ENCODE results near the gene ARHGEF19.

Gene ARHGEF19

DNA sequence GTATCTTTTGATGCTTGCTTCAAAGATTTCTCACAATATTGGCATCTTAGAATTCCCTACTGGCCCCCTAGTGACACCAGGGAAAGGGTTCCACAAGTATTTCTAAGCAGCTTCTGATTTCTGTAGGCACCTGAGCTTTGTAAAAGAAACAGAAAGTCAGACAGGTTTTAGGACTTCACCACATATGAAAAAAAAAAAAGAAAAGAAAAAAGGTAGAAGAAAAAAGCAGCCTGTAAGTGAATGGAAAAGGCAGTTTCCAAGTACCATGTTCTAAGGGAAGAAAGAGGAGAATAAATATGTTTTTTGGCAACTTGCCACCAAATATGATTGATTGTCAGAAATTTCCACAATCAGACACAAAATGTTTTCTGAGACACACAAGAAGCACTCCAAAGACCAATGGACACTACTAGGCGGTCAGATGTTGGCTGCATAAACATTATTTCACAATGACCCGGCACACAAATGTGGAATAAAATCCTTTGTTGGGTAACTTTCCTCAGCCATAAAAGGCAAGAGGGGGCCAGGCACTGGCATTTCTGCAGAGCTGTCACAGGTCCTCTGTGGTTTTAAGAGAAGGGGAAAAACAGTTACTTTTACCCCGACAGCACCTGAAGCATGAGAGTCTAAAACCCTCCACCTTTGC, 37.3 kb upstream of the ARHGEF19 start:
- Histone ChIP-seq H3K18ac (ENCODE audit: low read length) (no peak overlapping the region), H3K23ac (ENCODE audit: low read depth, low read length, poor library complexity) (no peak overlapping the region), H2BK12ac (ENCODE audit: low read length) (no peak overlapping the region), H3K9me3 (replicated peaks in 1 of 2; ENCODE audit: control insufficient read depth in 2 of 2, insufficient read depth in 1 of 2, low read depth in 1 of 2, low read length in 2 of 2) (no peaks in the 10 kb centered on the region), H4K8ac (ENCODE audit: low read depth, low read length) (no peak overlapping the region), H2AK5ac (ENCODE audit: low read depth, low read length) (no peak overlapping the region), H3K4me2 (ENCODE audit: insufficient read depth, low read length, poor library complexity, severe bottlenecking) (no peak overlapping the region), H3K36me3 (replicated peaks in 1 of 2; ENCODE audit: control insufficient read depth in 2 of 2, insufficient read depth in 2 of 2, low read length in 2 of 2) (peaks cover 21 to 88% of the 10 kb centered on the region in 2 donors), H2BK15ac (ENCODE audit: low read length) (no peak overlapping the region), H3K4me3 (ENCODE audit: low read length in 2 of 2) (no peak overlapping the region), H2AFZ (ENCODE audit: low read length) (no peak overlapping the region), H3K14ac (ENCODE audit: low read length) (no peak overlapping the region), H2BK5ac (ENCODE audit: low read length) (no peak overlapping the region), H3K27ac (replicated peaks; ENCODE audit: low read length) (no peak overlapping the region), H3K4me1 (ENCODE audit: control insufficient read depth in 2 of 2, insufficient read depth in 1 of 2, low read depth in 1 of 2, low read length in 2 of 2) (no peaks in the 10 kb centered on the region), H3K4ac (ENCODE audit: low read length) (no peak overlapping the region), H2BK120ac (ENCODE audit: low read depth, low read length) (no peak overlapping the region), H4K91ac (ENCODE audit: low read depth, low read length, poor library complexity) (no peak overlapping the region), H3K27me3 (ENCODE audit: control insufficient read depth in 3 of 3, insufficient read depth in 3 of 3, low read depth in 1 of 3, low read length in 3 of 3) (no peaks in the 10 kb centered on the region), H3K9ac (ENCODE audit: low read depth, low read length, poor library complexity) (no peak overlapping the region), H3K79me1 (ENCODE audit: low read depth, low read length) (no peaks in the 10 kb centered on the region)
- no peak for DNase-seq (ENCODE audit: low spot score)
- WGBS, 2 donors (ENCODE audit: extremely low coverage in 2 of 2, insufficient read length in 2 of 2, insufficient replicate concordance in 1 of 2): no CpG with 5 or more reads among the region's 3 CpGs

GRCh38 chr1:16248603-16249516, 36.4 kb upstream of the ARHGEF19 start:
- Histone ChIP-seq H3K9ac (ENCODE audit: low read depth, low read length, poor library complexity) (no peak overlapping the region), H3K18ac (ENCODE audit: low read length) (no peak overlapping the region), H3K4ac (ENCODE audit: low read length) (no peak overlapping the region), H3K27ac (replicated peaks; ENCODE audit: low read length) (no peak overlapping the region), H2BK12ac (ENCODE audit: low read length) (no peak overlapping the region), H2AK5ac (ENCODE audit: low read depth, low read length) (no peak overlapping the region), H3K9me3 (replicated peaks in 1 of 2; ENCODE audit: control insufficient read depth in 2 of 2, insufficient read depth in 1 of 2, low read depth in 1 of 2, low read length in 2 of 2) (no peaks in the 10 kb centered on the region), H2BK15ac (ENCODE audit: low read length) (no peak overlapping the region), H2BK5ac (ENCODE audit: low read length) (no peak overlapping the region), H4K91ac (ENCODE audit: low read depth, low read length, poor library complexity) (no peak overlapping the region), H3K14ac (ENCODE audit: low read length) (no peak overlapping the region), H3K36me3 (replicated peaks in 1 of 2; ENCODE audit: control insufficient read depth in 2 of 2, insufficient read depth in 2 of 2, low read length in 2 of 2) (peaks cover 19 to 79% of the 10 kb centered on the region in 2 donors), H2AFZ (ENCODE audit: low read length) (no peak overlapping the region), H2BK120ac (ENCODE audit: low read depth, low read length) (no peak overlapping the region), H3K79me1 (ENCODE audit: low read depth, low read length) (no peaks in the 10 kb centered on the region), H3K27me3 (ENCODE audit: control insufficient read depth in 3 of 3, insufficient read depth in 3 of 3, low read depth in 1 of 3, low read length in 3 of 3) (no peaks in the 10 kb centered on the region), H3K4me2 (ENCODE audit: insufficient read depth, low read length, poor library complexity, severe bottlenecking) (no peak overlapping the region), H3K4me3 (ENCODE audit: low read length in 2 of 2) (no peak overlapping the region), H3K23ac (ENCODE audit: low read depth, low read length, poor library complexity) (no peak overlapping the region), H3K4me1 (ENCODE audit: control insufficient read depth in 2 of 2, insufficient read depth in 1 of 2, low read depth in 1 of 2, low read length in 2 of 2) (peaks cover 3% of the 10 kb centered on the region in 2 donors), H4K8ac (ENCODE audit: low read depth, low read length) (no peak overlapping the region)
- WGBS, 2 donors (ENCODE audit: extremely low coverage in 2 of 2, insufficient read length in 2 of 2, insufficient replicate concordance in 1 of 2): no CpG with 5 or more reads among the region's 7 CpGs
- no peak for DNase-seq (ENCODE audit: low spot score)

- H2AFZ ChIP-seq (ENCODE audit: low read length): no peak overlapping the region
- H3K9me3 ChIP-seq (replicated peaks in 1 of 2; ENCODE audit: control insufficient read depth in 2 of 2, insufficient read depth in 1 of 2, low read depth in 1 of 2, low read length in 2 of 2): no peaks in the 10 kb centered on the region
- H4K8ac ChIP-seq (ENCODE audit: low read depth, low read length): no peak overlapping the region
- peaks cover 19 to 72% of the 10 kb centered on the region in 2 donors for H3K36me3 ChIP-seq (replicated peaks in 1 of 2; ENCODE audit: control insufficient read depth in 2 of 2, insufficient read depth in 2 of 2, low read length in 2 of 2)
- no peak overlapping the region for H2AK5ac ChIP-seq (ENCODE audit: low read depth, low read length)
- no peak overlapping the region for H4K91ac ChIP-seq (ENCODE audit: low read depth, low read length, poor library complexity)
- no peak overlapping the region for H3K14ac ChIP-seq (ENCODE audit: low read length)
- no peaks in the 10 kb centered on the region for H3K27me3 ChIP-seq (ENCODE audit: control insufficient read depth in 3 of 3, insufficient read depth in 3 of 3, low read depth in 1 of 3, low read length in 3 of 3)
- H3K4ac ChIP-seq (ENCODE audit: low read length): no peak overlapping the region
- H3K4me1 ChIP-seq (ENCODE audit: control insufficient read depth in 2 of 2, insufficient read depth in 1 of 2, low read depth in 1 of 2, low read length in 2 of 2): peaks cover 3 to 5% of the 10 kb centered on the region in 2 donors
- H3K27ac ChIP-seq (replicated peaks; ENCODE audit: low read length): no peak overlapping the region
- no peak overlapping the region for H2BK12ac ChIP-seq (ENCODE audit: low read length)
- no peak for DNase-seq (ENCODE audit: low spot score)
- no peak overlapping the region for H2BK5ac ChIP-seq (ENCODE audit: low read length)
- H2BK120ac ChIP-seq (ENCODE audit: low read depth, low read length): no peak overlapping the region
- H3K79me1 ChIP-seq (ENCODE audit: low read depth, low read length): no peaks in the 10 kb centered on the region
- H3K23ac ChIP-seq (ENCODE audit: low read depth, low read length, poor library complexity): no peak overlapping the region
- H3K9ac ChIP-seq (ENCODE audit: low read depth, low read length, poor library complexity): no peak overlapping the region
- H3K4me2 ChIP-seq (ENCODE audit: insufficient read depth, low read length, poor library complexity, severe bottlenecking): no peak overlapping the region
- no CpG with 5 or more reads among the region's 8 CpGs for WGBS, 2 donors (ENCODE audit: extremely low coverage in 2 of 2, insufficient read length in 2 of 2, insufficient replicate concordance in 1 of 2)
- H3K4me3 ChIP-seq (ENCODE audit: low read length in 2 of 2): no peak overlapping the region
- no peak overlapping the region for H2BK15ac ChIP-seq (ENCODE audit: low read length)
- no peak overlapping the region for H3K18ac ChIP-seq (ENCODE audit: low read length)
Measured at GRCh38 chr1:16248007-16248436, 35.6 kb upstream of the ARHGEF19 start.

- Histone ChIP-seq H3K79me1 (ENCODE audit: low read depth, low read length) (no peaks in the 10 kb centered on the region), H2BK5ac (ENCODE audit: low read length) (no peak overlapping the region), H3K4me3 (ENCODE audit: low read length in 2 of 2) (no peak overlapping the region), H4K91ac (ENCODE audit: low read depth, low read length, poor library complexity) (no peak overlapping the region), H4K8ac (ENCODE audit: low read depth, low read length) (no peak overlapping the region), H3K27me3 (ENCODE audit: control insufficient read depth in 3 of 3, insufficient read depth in 3 of 3, low read depth in 1 of 3, low read length in 3 of 3) (no peaks in the 10 kb centered on the region), H3K9ac (ENCODE audit: low read depth, low read length, poor library complexity) (no peak overlapping the region), H3K36me3 (replicated peaks in 1 of 2; ENCODE audit: control insufficient read depth in 2 of 2, insufficient read depth in 2 of 2, low read length in 2 of 2) (peaks cover 19 to 66% of the 10 kb centered on the region in 2 donors), H3K18ac (ENCODE audit: low read length) (no peak overlapping the region), H2BK120ac (ENCODE audit: low read depth, low read length) (no peak overlapping the region), H3K4me2 (ENCODE audit: insufficient read depth, low read length, poor library complexity, severe bottlenecking) (no peak overlapping the region), H3K4ac (ENCODE audit: low read length) (no peak overlapping the region), H3K23ac (ENCODE audit: low read depth, low read length, poor library complexity) (no peak overlapping the region), H2AK5ac (ENCODE audit: low read depth, low read length) (no peak overlapping the region), H3K9me3 (replicated peaks in 1 of 2; ENCODE audit: control insufficient read depth in 2 of 2, insufficient read depth in 1 of 2, low read depth in 1 of 2, low read length in 2 of 2) (no peaks in the 10 kb centered on the region), H3K27ac (replicated peaks; ENCODE audit: low read length) (no peak overlapping the region), H3K4me1 (ENCODE audit: control insufficient read depth in 2 of 2, insufficient read depth in 1 of 2, low read depth in 1 of 2, low read length in 2 of 2) (peaks cover 3 to 6% of the 10 kb centered on the region in 2 donors), H2BK12ac (ENCODE audit: low read length) (no peak overlapping the region), H2BK15ac (ENCODE audit: low read length) (no peak overlapping the region), H3K14ac (ENCODE audit: low read length) (no peak overlapping the region), H2AFZ (ENCODE audit: low read length) (no peak overlapping the region)
- DNase-seq (ENCODE audit: low spot score): no peak
- no CpG with 5 or more reads among the region's 2 CpGs for WGBS, 2 donors (ENCODE audit: extremely low coverage in 2 of 2, insufficient read length in 2 of 2, insufficient replicate concordance in 1 of 2)
Measured at GRCh38 chr1:16247441-16247840, 35.0 kb upstream of the ARHGEF19 start.

Data from neuronal stem cell (in vitro differentiated cells).